NCI-H774 (cell line): ENCODE results near the gene CDC42EP3.
A peak's percentile ranks its signal among the peaks of the same experiment; 100 is the strongest.

ENCODE experiments used
- DNase-seq: peaks from one replicate; lab custom pipeline; 2025; lab: John Stamatoyannopoulos, UW

Gene CDC42EP3

DNA sequence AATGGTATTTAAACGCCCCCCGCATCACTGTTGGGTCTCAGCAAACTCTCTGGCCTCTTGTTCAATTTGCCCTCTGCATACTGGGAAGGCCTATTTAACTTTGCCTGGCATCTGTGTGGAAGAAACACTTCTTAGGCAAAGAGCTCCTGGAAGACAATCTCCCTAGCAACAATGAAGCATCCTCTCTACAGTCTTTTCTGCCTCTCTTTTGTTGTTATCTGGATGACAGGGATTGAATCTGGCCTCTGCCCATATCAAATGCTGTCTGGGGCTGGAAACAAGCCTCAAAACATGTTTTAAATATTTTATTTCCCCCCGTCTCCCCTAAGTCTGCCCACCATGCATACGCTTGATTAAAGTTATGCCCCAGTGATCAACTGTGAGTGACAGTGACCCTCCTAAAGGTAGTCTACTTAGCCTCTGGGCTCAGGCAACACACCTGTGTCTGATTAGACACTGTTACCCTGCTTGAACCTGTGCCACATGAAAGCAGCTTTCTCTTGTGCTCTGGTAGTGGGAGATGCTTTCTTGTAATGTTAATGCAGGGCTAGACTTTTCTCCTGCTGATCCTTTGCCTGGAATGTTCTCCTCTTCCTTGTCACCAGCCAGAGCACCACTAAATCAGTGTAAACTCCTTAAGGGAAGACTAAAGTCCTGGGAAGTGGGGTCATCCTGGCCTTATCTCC, 34.9 kb downstream of the CDC42EP3 start:
- DNase-seq = no peak

DNA sequence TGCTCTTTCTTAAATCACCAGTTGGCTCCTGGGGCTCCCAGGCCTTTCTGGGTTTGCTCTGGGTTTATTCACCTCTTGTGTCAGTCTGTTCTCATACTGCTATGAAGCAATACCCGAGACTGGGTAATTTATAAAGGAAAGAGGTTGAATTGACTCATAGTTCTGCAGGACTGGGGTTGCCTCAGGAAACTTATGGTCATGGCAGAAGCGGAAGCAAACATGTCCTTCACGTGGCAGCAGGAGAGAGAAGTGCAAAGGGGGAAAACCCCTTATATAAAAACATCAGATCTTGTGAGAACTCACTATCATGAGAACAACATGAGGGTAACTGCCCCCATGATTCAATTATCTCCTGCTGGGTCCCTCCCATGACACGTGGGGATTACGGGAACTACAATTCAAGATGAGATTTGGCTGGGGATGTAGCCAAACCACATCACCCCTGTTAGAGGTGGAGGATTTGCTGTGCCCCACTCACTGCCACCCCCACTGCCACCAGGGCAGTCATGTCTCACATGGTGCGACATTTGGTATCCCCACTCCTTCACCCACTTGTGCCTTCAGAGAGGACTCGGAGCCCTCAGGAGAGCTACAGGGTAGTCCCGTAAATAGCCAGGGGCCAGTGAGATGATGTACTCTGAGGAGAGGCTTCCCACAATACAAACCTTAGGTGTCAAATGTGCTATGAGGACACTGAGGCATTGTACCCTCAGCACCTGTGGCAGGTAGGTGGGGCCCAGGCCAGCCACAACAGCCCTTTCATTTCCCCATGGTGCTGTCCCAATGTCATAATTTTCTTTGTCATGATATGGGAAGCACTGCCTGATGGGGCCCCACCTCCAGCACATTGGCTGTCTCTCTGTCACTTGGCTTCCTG, 35.7 kb downstream of the CDC42EP3 start:
- no peak for DNase-seq

GRCh38 chr2:37634914-37635503, 36.4 kb downstream of the CDC42EP3 start:
- DNase-seq = no peak

- DNase-seq = no peak
Measured at GRCh38 chr2:37633845-37634244, 37.6 kb downstream of the CDC42EP3 start.

GRCh38 chr2:37633234-37633633, 38.2 kb downstream of the CDC42EP3 start:
- no peak for DNase-seq

GRCh38 chr2:37632310-37632709, 39.1 kb downstream of the CDC42EP3 start:
- no peak for DNase-seq

GRCh38 chr2:37631698-37632097, 39.7 kb downstream of the CDC42EP3 start:
- peak; percentile 40 for DNase-seq

GRCh38 chr2:37631292-37631691, 40.1 kb downstream of the CDC42EP3 start:
- no peak for DNase-seq

GRCh38 chr2:37630776-37631175, 40.7 kb downstream of the CDC42EP3 start:
- DNase-seq = no peak

DNA sequence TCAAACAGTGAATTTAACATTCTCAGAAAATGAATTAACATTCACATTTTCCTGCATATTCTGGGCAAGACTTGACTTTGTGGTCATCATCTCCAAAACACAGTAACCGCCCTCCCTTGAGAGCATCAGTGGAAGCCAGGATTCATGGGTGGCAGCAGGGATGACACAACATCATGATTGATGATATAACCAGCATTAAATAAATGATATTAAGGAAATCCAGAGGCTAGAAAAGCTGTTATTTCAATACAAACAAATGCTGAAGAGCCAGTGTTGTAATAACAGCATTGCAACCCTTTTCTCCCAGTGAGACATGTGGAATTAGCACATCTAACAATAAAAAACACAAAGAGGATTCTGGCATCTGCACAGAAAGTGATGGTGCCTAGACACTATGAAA, 41.1 kb downstream of the CDC42EP3 start:
- DNase-seq = no peak

DNA sequence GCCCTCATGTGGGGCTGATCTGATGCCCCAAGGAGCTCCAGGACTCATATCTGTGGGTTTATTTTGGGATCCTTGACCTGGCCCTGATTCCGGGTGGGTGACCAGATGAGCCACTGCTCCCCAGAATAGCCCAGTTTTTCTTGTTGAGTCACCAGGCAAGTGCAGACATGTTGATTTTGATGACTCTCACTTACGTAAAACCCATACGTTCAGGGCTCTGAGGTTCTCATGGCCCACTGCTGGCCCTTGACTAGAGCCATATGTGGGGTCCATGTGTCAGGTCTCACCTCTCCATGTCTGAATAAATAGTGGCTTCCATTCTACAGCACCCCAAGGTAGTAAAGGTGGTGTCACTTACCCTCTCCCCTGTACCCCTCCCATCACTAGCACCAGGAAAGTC, 41.9 kb downstream of the CDC42EP3 start:
- DNase-seq = no peak

- no peak for DNase-seq
Measured at GRCh38 chr2:37627710-37628109, 43.7 kb downstream of the CDC42EP3 start.

DNA sequence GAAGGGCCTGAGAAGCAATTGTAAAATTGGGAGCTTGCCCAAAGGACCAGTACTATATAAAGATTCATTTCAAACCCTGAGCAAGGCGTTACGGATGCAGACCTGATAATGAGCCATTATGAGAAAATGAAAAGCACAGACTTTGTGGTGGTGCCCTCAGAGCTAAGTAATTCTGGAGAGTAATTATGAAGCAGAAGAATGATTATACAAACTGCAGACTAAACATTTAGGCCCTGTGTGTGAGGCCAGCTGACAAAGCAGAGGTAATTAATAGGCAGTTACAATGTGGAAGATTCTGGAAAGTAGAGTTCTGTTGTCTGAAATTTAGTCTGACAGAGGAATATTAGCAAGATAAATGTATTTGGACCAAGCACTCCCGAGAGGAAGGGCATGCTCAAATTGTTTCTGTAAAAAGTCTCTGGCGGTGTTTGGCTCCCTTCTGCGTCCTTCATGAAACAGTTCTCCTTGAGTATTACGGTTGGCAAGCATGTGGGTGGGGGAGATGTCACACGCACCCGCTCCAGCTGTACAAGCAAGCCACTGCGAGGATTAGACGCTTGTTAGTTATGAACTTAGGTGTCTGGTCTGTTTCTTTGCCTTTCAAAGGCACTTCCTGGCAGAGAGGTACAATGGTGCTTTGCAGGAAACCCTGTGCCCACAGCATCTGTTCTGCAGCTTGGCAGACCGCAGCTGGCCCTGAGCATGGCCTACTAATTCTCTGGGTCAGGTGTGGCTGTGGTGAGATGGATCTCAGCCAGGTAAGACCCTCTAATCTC, 45.5 kb downstream of the CDC42EP3 start:
- DNase-seq = no peak

DNA sequence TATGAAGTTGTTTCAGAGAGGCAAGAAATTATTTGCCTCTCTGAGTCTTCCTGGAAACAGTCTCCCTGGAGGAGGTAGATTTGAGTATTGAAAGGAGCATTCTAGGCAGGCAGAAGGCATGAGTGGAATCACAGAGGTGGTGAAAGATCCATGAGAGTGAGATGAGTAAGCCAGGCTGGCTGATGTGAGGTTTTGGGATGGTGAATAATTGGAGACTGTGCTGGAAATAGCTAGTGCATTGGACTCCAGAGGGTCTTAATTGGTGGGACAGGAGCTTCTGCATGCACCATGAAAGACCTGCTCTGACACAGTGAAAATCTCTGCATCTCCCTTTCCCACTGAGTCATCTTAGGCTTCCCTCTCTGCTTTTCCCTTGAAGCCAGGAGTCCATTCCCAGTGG, 46.3 kb downstream of the CDC42EP3 start:
- no peak for DNase-seq

DNA sequence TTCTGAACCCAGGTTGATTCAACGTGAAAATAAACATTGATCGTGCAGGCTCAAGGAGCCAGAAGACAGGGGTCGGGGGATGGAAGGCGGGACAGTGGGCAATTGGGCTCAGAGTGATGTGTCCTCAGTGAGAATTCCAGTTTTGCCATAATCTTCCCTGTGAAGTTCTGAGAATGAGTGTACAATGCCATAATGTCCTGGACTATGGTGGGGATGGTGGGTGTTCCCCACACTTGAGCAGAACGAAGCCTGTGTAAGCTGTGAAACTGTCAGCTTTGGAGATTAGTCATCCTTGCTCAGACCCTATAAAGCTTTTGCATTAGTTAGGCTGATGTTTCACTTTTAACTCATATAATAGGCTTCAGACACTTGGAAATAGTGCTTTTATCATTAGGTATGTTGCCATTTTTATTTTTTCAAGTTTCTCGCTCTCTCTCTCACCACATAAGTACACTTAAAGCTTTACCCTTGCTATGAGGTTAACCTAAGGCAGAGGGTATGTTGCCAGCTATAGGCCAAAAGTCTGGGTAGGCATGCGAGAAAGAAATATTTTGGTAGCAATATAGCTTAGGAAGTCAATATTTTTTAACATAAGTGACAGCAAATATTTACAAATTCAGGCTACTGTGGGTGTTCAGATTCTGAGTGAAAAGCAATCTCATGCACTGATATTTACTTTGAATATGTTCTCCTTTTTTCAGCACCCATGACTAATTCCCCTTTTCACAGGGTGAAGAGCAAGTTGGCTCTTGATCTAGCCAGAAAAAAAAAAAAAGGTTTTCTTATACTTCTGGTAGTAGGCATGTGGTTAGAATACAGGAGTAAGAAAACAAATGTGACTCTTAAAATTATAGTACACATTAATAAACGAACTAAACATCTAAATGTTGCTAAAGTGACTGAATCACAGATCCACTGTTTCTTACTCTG, 47.2 kb downstream of the CDC42EP3 start:
- DNase-seq = no peak

DNA sequence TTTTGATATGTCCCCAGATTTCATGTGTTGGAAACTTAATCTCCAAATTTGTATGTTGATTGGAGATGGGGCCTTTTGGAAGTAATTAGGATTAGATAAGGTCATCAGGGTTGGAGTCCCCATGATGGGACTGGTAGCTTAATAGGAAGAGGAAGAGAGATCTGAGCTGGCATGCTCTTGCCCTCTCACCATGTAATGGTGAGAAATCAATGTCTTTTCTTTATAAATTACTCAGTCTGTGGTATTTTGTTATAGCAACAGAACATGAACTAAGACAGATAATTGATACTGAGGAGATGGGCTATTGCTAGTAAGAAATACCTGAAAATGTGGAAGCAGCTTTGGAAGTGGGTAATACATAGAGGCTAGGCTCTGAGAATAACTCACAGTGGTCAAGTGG, 48.0 kb downstream of the CDC42EP3 start:
- DNase-seq = no peak

GRCh38 chr2:37622450-37623100, 48.9 kb downstream of the CDC42EP3 start:
- no peak for DNase-seq

DNA sequence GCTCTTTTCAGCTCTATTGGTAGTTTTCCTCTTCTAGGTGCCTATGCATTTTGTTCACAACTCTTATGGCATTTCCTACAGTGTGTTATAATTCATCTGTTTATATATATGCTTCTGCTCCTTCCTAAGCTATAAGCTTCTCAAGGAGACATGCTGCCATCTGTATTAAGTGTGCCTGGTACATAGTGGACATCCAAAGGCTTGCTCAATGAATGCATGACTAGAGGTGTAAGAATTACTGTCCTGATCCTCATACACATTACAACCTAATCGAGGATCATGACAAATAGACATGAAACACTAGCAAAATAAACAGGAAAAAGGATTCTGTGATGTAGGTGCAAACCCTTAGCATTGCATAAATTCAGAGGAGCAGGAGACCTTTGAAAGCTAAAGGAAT, 50.2 kb downstream of the CDC42EP3 start:
- DNase-seq = no peak

- DNase-seq = no peak
Measured at GRCh38 chr2:37619959-37620300, 51.5 kb downstream of the CDC42EP3 start.

GRCh38 chr2:37619230-37619958, 52.0 kb downstream of the CDC42EP3 start:
- DNase-seq = no peak
